Spleen (tissue), 11 donors: ENCODE data around the gene WDR82. TPM values are rescaled to one million over a fixed set of nuclear protein-coding genes. Genes with fewer than 3 reads are reported as not detected.

Source experiments
- DNase-seq: peaks from one replicate; pipeline ENCODE4 v3.0.0-alpha.2; 2020
- H3K27ac ChIP-seq, 8 donors: fragments of 200-600 bp; sonication (generic) in 7 of 8; 1 replicate in 4 of 8; 2 replicates in 4 of 8; pipeline versions ENCODE4 v1.5.0 to v1.8.0; 2016 to 2021; ENCODE audit warnings: inconsistent platforms in 4 of 8, mild to moderate bottlenecking in 4 of 8, moderate library complexity in 1 of 8
- H3K27me3 ChIP-seq, 7 donors: fragments of 200-600 bp; sonication (generic) in 6 of 7; replicated peaks in 1 of 7; 1 replicate in 4 of 7; 2 replicates in 3 of 7; pipeline versions ENCODE4 v1.5.0 to v1.8.0; 2016 to 2021; ENCODE audit warnings: inconsistent platforms in 3 of 7, mild to moderate bottlenecking in 1 of 7
- H3K36me3 ChIP-seq, 6 donors: fragments of 200-600 bp; sonication (generic) in 5 of 6; 1 replicate in 4 of 6; 2 replicates in 2 of 6; pipeline versions ENCODE4 v1.5.0 to v1.8.0; 2016 to 2021; ENCODE audit warnings: inconsistent platforms in 2 of 6
- H3K4me1 ChIP-seq, 6 donors: fragments of 200-600 bp; sonication (generic) in 5 of 6; 1 replicate in 3 of 6; 2 replicates in 3 of 6; pipeline versions ENCODE4 v1.5.0 to v1.8.0; 2016 to 2021; ENCODE audit warnings: inconsistent platforms in 3 of 6
- H3K4me3 ChIP-seq, 8 donors: fragments of 200-600 bp; sonication (generic) in 7 of 8; 1 replicate in 4 of 8; 2 replicates in 4 of 8; pipeline versions ENCODE4 v1.5.0 to v1.8.0; 2016 to 2021; ENCODE audit warnings: inconsistent platforms in 4 of 8, mild to moderate bottlenecking in 4 of 8, moderate library complexity in 2 of 8
- H3K9me3 ChIP-seq, 8 donors: fragments of 200-600 bp; sonication (generic) in 7 of 8; 1 replicate in 4 of 8; 2 replicates in 4 of 8; pipeline versions ENCODE4 v1.5.0 to v1.8.0; 2016 to 2021; ENCODE audit warnings: inconsistent platforms in 4 of 8
- CTCF ChIP-seq, 11 experiments: fragments of 200-600 bp in 7 of 11; fragments of 450-650 bp in 4 of 11; sonication (generic) in 4 of 11; IDR thresholded peaks in 8 of 11; conservative IDR thresholded peaks in 3 of 11; 1 replicate in 7 of 11; 2 replicates in 4 of 11; pipeline versions ENCODE4 v1.4.0 to v1.8.0; 2016 to 2021; ENCODE audit warnings: antibody characterized with exemption in 11 of 11, inconsistent platforms in 4 of 11, mild to moderate bottlenecking in 1 of 11
- POLR2A ChIP-seq, 3 donors: fragments of 450-650 bp; IDR thresholded peaks; one replicate each; pipeline ENCODE4 v1.5.1; 2017; ENCODE audit warnings: antibody characterized with exemption in 3 of 3, mild to moderate bottlenecking in 1 of 3
- POLR2AphosphoS5 ChIP-seq, 3 donors: sonication (generic); formaldehyde crosslinking; IDR thresholded peaks; one replicate each; pipeline ENCODE4 v1.5.1; 2017; ENCODE audit warnings: antibody characterized with exemption in 3 of 3
- WGBS, 5 donors: extraction: QIAGEN DNeasy Blood & Tissue Kit in 3 of 5; methylation state at CpG; one replicate each; pipeline versions ENCODE4 v1.1.5 to v1.1.7; 2013 to 2018; 5-methylcytosine and 5-hydroxymethylcytosine counted together
- intact Hi-C: fragments of 100-400 bp; cut with DNase I; formaldehyde crosslinking; loops from one replicate; pipeline ENCODE4 v1.15.0; 2023; ENCODE audit warnings: low total_unique reads
- polyA plus RNA-seq, 3 donors: library from polyadenylated mRNA; stranded (reverse); fragments of 200-250 nt; gene quantifications; one replicate each; pipeline ENCODE4 v1.2.1, GENCODE V29; 2013
- total RNA-seq, 7 donors: library from RNA; depleted of rRNA in 3 of 7; stranded (reverse); fragments of >200 nt in 3 of 7; fragmentation: NEBNext Ultra II Directional in 4 of 7; extraction: Animal tissue kit (Norgen Biotek cat#: 25700) in 4 of 7; gene quantifications; one replicate each; pipeline versions ENCODE4 v1.1.0 to v1.2.1, GENCODE V29; 2016 to 2021
- donor health status: healthy with polysubstance abuse.
- donor health status: DM: no; HTN: no; CAD: no; lungs with moderate emphysema.
- donor health status: DM: no; HTN: no; CAD: no.
- donor health status: Bipolar disorder and iron deficiency.
- donor health status: healthy.
- donor health status: DM: no; HTN: no; CAD: no.
- donor health status: DM: yes; HTN: yes; CAD: no.

The WDR82 gene
- total and polyA plus RNA-seq, 10 donors: 20.9 to 80.6 (median 66.4) TPM

GRCh38 chr3:52238193-52238760 is 40.2 kb downstream of the WDR82 start:
- intact Hi-C loops: loop anchor here (5.0 kb wide), 1 partner anchor 39 kb away; the partner anchor contains the start of gene WDR82
- peak overlapping the region; percentile 90 to 98 (median 94) for H3K4me3 ChIP-seq
- peaks cover 26 to 87% (median 64%) of the 10 kb centered on the region in 6 donors for H3K4me1 ChIP-seq
- TF ChIP-seq POLR2A (IDR thresholded peaks at IDR 0.05) (no peak), POLR2AphosphoS5 (IDR thresholded peaks at IDR 0.05) (no peak), CTCF (IDR thresholded peaks at IDR 0.05 in 8 of 11, conservative IDR thresholded peaks at IDR 0.05 in 3 of 11) (no peak)
- no peaks in the 10 kb centered on the region for H3K9me3 ChIP-seq
- H3K36me3 ChIP-seq: peaks cover 0 to 27% (median 11%) of the 10 kb centered on the region in 6 donors
- no peaks in the 10 kb centered on the region for H3K27me3 ChIP-seq
- DNase-seq: no peak
- peak overlapping the region; percentile 71 to 98 (median 94) for H3K27ac ChIP-seq
- 10 to 21% (median 15%) methylated on average over 11 of the region's 11 CpGs for WGBS, 5 donors

GRCh38 chr3:52237657-52238172 is 40.7 kb downstream of the WDR82 start:
- TF ChIP-seq POLR2AphosphoS5 (IDR thresholded peaks at IDR 0.05): peak in 1 of 3 donors; percentile 68
- no peak for TF ChIP-seq POLR2A (IDR thresholded peaks at IDR 0.05)
- Histone ChIP-seq H3K27me3 (no peaks in the 10 kb centered on the region), H3K27ac (peak overlapping the region in 7 of 8 donors; percentile 89 to 98 (median 95)), H3K4me1 (peaks cover 29 to 89% (median 70%) of the 10 kb centered on the region in 6 donors), H3K4me3 (peak overlapping the region in 7 of 8 donors; percentile 90 to 98 (median 95)), H3K36me3 (peaks cover 0 to 32% (median 11%) of the 10 kb centered on the region in 6 donors), H3K9me3 (no peaks in the 10 kb centered on the region)
- 21 to 46% (median 22%) methylated on average over 3 to 8 of the region's 8 CpGs for WGBS, 5 donors
- intact Hi-C loops: loop anchor here (5.0 kb wide), 1 partner anchor 40 kb away; the partner anchor contains the start of gene WDR82
- peak; percentile 91 for DNase-seq

GRCh38 chr3:52237006-52237656 is 41.3 kb downstream of the WDR82 start:
- TF ChIP-seq POLR2AphosphoS5 (IDR thresholded peaks at IDR 0.05) (peak in 1 of 3 donors; percentile 37), POLR2A (IDR thresholded peaks at IDR 0.05) (no peak), CTCF (IDR thresholded peaks at IDR 0.05 in 8 of 11, conservative IDR thresholded peaks at IDR 0.05 in 3 of 11) (no peak)
- Histone ChIP-seq H3K27ac (peak overlapping the region in 7 of 8 donors; percentile 89 to 98 (median 95)), H3K36me3 (peaks cover 0 to 38% (median 11%) of the 10 kb centered on the region in 6 donors), H3K4me3 (peak overlapping the region in 7 of 8 donors; percentile 90 to 98 (median 95)), H3K27me3 (no peaks in the 10 kb centered on the region), H3K9me3 (no peaks in the 10 kb centered on the region), H3K4me1 (peaks cover 29 to 95% (median 76%) of the 10 kb centered on the region in 6 donors)
- intact Hi-C loops: loop anchor here (5.0 kb wide), 1 partner anchor 40 kb away; the partner anchor contains the start of gene WDR82
- 78 to 93% (median 80%) methylated on average over 5 to 6 of the region's 6 CpGs for WGBS, 5 donors
- DNase-seq: peak; percentile 75

- no peak for TF ChIP-seq POLR2A (IDR thresholded peaks at IDR 0.05)
- TF ChIP-seq POLR2AphosphoS5 (IDR thresholded peaks at IDR 0.05): no peak
- TF ChIP-seq CTCF (IDR thresholded peaks at IDR 0.05 in 8 of 11, conservative IDR thresholded peaks at IDR 0.05 in 3 of 11): no peak
- peaks cover 29 to 95% (median 83%) of the 10 kb centered on the region in 6 donors for H3K4me1 ChIP-seq
- H3K4me3 ChIP-seq: peak overlapping the region in 2 of 8 donors; percentile 95
- intact Hi-C loops: loop anchor here (5.0 kb wide), 1 partner anchor 41 kb away; the partner anchor contains the start of gene WDR82
- H3K27me3 ChIP-seq: no peaks in the 10 kb centered on the region
- H3K36me3 ChIP-seq: peaks cover 0 to 45% (median 16%) of the 10 kb centered on the region in 6 donors
- DNase-seq: peak; percentile 67
- H3K9me3 ChIP-seq: no peaks in the 10 kb centered on the region
- H3K27ac ChIP-seq: peak overlapping the region in 3 of 8 donors; percentile 96 to 98 (median 97)
- 50 to 86% (median 69%) methylated on average over 5 of the region's 5 CpGs for WGBS, 5 donors
Measured at GRCh38 chr3:52236424-52236886, 42.0 kb downstream of the WDR82 start.
